LNCAP (cell line): ENCODE results near the gene MYLK.

Experiments
- CTCF ChIP-seq: fragments of 450-650 bp; IDR thresholded peaks from 2 replicates; pipeline ENCODE4 v1.5.1; 2017; ENCODE audit warnings: mild to moderate bottlenecking

Gene MYLK

GRCh38 chr3:123686251-123686650 is 197.9 kb downstream of the MYLK start:
- no peak for TF ChIP-seq CTCF

- no peak for TF ChIP-seq CTCF
Observed at GRCh38 chr3:123685780-123686179, 198.4 kb downstream of the MYLK start.

- no peak for TF ChIP-seq CTCF
Observed at GRCh38 chr3:123684636-123685035, 199.5 kb downstream of the MYLK start.

- no peak for TF ChIP-seq CTCF
Observed at GRCh38 chr3:123684209-123684608, 199.9 kb downstream of the MYLK start.

- TF ChIP-seq CTCF = no peak
Observed at GRCh38 chr3:123683505-123684154, 200.5 kb downstream of the MYLK start.

- no peak for TF ChIP-seq CTCF
Observed at GRCh38 chr3:123682781-123683504, 201.2 kb downstream of the MYLK start.

GRCh38 chr3:123682302-123682701 is 201.8 kb downstream of the MYLK start:
- TF ChIP-seq CTCF = no peak
